SK-N-MC (cell line): ENCODE results near the gene LRRC3.

Source experiments
- EZH2 ChIP-seq: fragments of 200-600 bp; sonication (generic); IDR thresholded peaks from one replicate; pipeline ENCODE4 v1.6.1; 2017; ENCODE audit warnings: antibody characterized with exemption
- FOXP2 ChIP-seq: optimal IDR thresholded peaks from 2 replicates; pipeline ENCODE3; 2011; ENCODE audit warnings: mild to moderate bottlenecking, moderate library complexity; ENCODE audit not compliant: insufficient read depth; ENCODE audit errors: extremely low read length, control extremely low read depth
- POLR2AphosphoS5 ChIP-seq: IDR thresholded peaks from 2 replicates; pipeline ENCODE4 v1.6.1; 2012; ENCODE audit warnings: mild to moderate bottlenecking, low read depth, low read length, borderline replicate concordance

DNA sequence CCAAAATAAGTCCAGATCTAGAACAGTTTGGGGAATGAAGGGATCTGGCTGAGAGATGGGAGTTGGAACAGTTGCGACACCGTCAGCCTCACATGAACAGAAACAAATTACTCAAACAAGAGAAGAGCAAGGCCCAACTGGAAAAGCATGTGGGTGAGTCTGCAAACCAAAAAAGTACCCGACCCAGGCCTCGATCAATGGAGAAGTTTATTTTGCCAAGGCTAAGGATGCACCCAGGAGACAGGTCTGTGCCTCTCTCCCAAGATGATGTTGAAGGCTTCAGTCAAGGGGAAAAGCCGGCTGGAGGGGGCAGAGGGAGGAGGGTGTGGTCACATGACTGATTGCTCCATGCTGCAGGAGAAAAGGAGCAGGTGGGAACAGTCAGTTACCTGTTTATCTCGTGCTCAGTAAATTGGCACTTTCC, 42.4 kb downstream of the LRRC3 start:
- TF ChIP-seq POLR2AphosphoS5 (no peak), EZH2 (no peak), FOXP2 (no peak)
